Heart right ventricle (tissue), 16 donors: Measurements from ENCODE around the gene MRPL42. TPM values are rescaled to one million over a fixed set of nuclear protein-coding genes. Genes with fewer than 3 reads are reported as not detected.

ENCODE experiments used
- ATAC-seq, 8 donors: fragments of 200-7000 bp; cut with Tn5 transposase; one replicate each; pipeline ENCODE4 v1.9.1; 2020; ENCODE audit warnings: mild to moderate bottlenecking in 8 of 8, moderate library complexity in 8 of 8, moderate number of reproducible peaks in 1 of 8
- DNase-seq, 2 donors: peaks; one replicate each; pipeline ENCODE4 v3.0.0-alpha.2; 2020
- H3K27ac ChIP-seq, 10 donors: fragments of 200-600 bp; sonication (generic) in 2 of 10; one replicate each; pipeline versions ENCODE4 v1.5.0 to v1.8.0; 2020 to 2022; ENCODE audit warnings: mild to moderate bottlenecking in 3 of 10
- H3K27me3 ChIP-seq, 7 donors: fragments of 200-600 bp; one replicate each; pipeline ENCODE4 v1.8.0; 2021 to 2022; ENCODE audit warnings: mild to moderate bottlenecking in 2 of 7
- H3K36me3 ChIP-seq, 9 donors: fragments of 200-600 bp; sonication (generic) in 1 of 9; one replicate each; pipeline versions ENCODE4 v1.5.0 to v1.8.0; 2020 to 2022; ENCODE audit warnings: mild to moderate bottlenecking in 2 of 9
- H3K4me1 ChIP-seq, 9 donors: fragments of 200-600 bp; sonication (generic) in 1 of 9; one replicate each; pipeline versions ENCODE4 v1.5.0 to v1.8.0; 2020 to 2022; ENCODE audit warnings: mild to moderate bottlenecking in 4 of 9
- H3K4me3 ChIP-seq, 10 donors: fragments of 200-600 bp; sonication (generic) in 2 of 10; one replicate each; pipeline versions ENCODE4 v1.5.0 to v1.8.0; 2020 to 2022; ENCODE audit warnings: mild to moderate bottlenecking in 7 of 10, moderate library complexity in 2 of 10
- H3K9me3 ChIP-seq, 11 donors: fragments of 200-600 bp in 10 of 11; sonication (generic) in 2 of 11; one replicate each; pipeline versions ENCODE4 v1.5.0 to v1.8.0; 2013 to 2022; ENCODE audit warnings: mild to moderate bottlenecking in 2 of 11, control low read depth in 1 of 11, moderate library complexity in 1 of 11
- WGBS, 2 donors: extraction: QIAGEN DNeasy Blood & Tissue Kit; methylation state at CpG; one replicate each; pipeline ENCODE4 v1.1.7; 2013; ENCODE audit warnings: inconsistent platforms in 1 of 2; 5-methylcytosine and 5-hydroxymethylcytosine counted together
- intact Hi-C, 10 donors: fragments of 100-400 bp; cut with DNase I; formaldehyde crosslinking; loops; one replicate each; pipeline versions ENCODE4 v1.11.1 to v1.14.2; 2022
- polyA plus RNA-seq, 2 donors: library from polyadenylated mRNA; stranded (reverse); fragments of 200-250 nt; gene quantifications; one replicate each; pipeline ENCODE4 v1.2.3, GENCODE V29; 2013
- total RNA-seq, 10 donors: library from RNA; stranded (reverse); fragmentation: NEBNext Ultra II Directional in 3 of 10; extraction: Animal tissue kit (Norgen Biotek cat#: 25700) in 3 of 10; gene quantifications; one replicate each; pipeline versions ENCODE4 v1.2.1 to v1.2.4, GENCODE V29; 2021 to 2023
- TF ChIP-seq, protein P1 (sequence below), 9 donors: fragments of 200-600 bp; sonication (generic) in 2 of 9; IDR thresholded peaks; one replicate each; pipeline versions ENCODE4 v1.5.0 to v1.8.0; 2021 to 2022; ENCODE audit warnings: antibody characterized with exemption in 9 of 9, mild to moderate bottlenecking in 5 of 9, moderate library complexity in 1 of 9
- donor health status: Arrhythmogenic right ventricular cardiomyopathy.
- donor health status: ischemic (EF 13 %, LVEDD 7.1; RV severe dilation, severe dysfunction).
- donor health status: healthy with polysubstance abuse.
- donor health status: DM: no; HTN: yes; CAD: no.
- donor health status: DM: no; HTN: no; CAD: no.
- donor health status: ischemic (EF 25% LVEDD 6.9; RV normal size, moderate dysfunction).
- donor health status: ischemic (EF 25% LVEDD 5.7; RV mildly dilated, moderate dysfunction).
- donor health status: healthy.
- donor health status: DM: yes; HTN: yes; CAD: no.
- donor health status: Ischemic cardiomyopathy.
- donor health status: ischemic (EF 35%, LVEDD 5.7; RV mildly dilated, moderate dysfunction).
- donor health status: nonischemic (EF 11% LVEDD 7.7; RV severe dilation, severe dysfunction).
- donor health status: DM: yes; HTN: yes; CAD: no.
- donor health status: PGD.
- donor health status: ischemic (EF 29% LVEDD 5.4; RV normal size, mild dysfunction).
- donor health status: nonischemic (EF 23%, LVEDD 6.1; RV moderate dilation, normal function).

Gene MRPL42
- total and polyA plus RNA-seq, 12 donors = 17.4 to 59.6 (median 43.9) TPM

DNA sequence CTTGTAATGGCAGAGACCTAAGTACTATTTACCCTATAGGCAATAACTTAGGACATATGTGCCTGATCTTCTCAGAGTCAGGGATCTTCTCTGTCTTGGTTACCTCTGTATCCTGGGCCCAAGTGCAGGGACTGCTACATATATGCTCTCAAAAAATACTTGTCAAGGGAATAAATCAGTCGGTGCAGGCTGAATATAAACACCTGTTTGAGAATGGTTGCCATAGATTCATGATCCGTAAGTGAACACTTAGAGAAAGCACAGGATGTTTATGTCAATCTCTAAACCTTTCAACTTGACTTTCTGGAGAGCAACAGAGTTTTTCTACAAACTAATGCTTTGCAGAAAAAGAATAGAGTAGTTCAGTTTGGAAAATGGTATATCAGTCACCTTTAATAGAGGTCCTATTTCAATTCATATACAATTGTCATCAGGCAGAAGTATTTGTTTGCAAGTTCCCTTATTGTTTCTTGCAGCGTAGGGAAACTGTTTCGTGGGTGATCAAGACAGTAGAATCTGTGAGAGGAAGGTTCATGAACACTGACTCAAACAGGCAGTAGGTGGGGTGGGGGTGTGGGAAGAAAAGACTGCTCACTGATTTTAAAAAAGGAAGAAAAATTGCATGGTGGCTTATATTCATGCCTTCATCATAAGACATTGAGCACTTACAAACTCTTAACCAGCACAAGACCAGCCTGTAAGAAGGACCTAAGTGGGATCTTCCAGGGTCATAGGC lies 19.6 kb upstream of the MRPL42 start:
- WGBS, 2 donors = 62 to 73% methylated on average over 4 of the region's 4 CpGs
- Histone ChIP-seq H3K27ac (no peak overlapping the region), H3K9me3 (no peaks in the 10 kb centered on the region), H3K36me3 (no peaks in the 10 kb centered on the region), H3K4me3 (no peak overlapping the region), H3K27me3 (no peaks in the 10 kb centered on the region), H3K4me1 (peaks cover 0 to 6% (median 4%) of the 10 kb centered on the region in 9 donors)
- ATAC-seq (no peak), DNase-seq (no peak)
- intact Hi-C loops = no loop called here
- TF ChIP-seq, protein P1, sequence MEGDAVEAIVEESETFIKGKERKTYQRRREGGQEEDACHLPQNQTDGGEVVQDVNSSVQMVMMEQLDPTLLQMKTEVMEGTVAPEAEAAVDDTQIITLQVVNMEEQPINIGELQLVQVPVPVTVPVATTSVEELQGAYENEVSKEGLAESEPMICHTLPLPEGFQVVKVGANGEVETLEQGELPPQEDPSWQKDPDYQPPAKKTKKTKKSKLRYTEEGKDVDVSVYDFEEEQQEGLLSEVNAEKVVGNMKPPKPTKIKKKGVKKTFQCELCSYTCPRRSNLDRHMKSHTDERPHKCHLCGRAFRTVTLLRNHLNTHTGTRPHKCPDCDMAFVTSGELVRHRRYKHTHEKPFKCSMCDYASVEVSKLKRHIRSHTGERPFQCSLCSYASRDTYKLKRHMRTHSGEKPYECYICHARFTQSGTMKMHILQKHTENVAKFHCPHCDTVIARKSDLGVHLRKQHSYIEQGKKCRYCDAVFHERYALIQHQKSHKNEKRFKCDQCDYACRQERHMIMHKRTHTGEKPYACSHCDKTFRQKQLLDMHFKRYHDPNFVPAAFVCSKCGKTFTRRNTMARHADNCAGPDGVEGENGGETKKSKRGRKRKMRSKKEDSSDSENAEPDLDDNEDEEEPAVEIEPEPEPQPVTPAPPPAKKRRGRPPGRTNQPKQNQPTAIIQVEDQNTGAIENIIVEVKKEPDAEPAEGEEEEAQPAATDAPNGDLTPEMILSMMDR (IDR thresholded peaks at IDR 0.05) = no peak

DNA sequence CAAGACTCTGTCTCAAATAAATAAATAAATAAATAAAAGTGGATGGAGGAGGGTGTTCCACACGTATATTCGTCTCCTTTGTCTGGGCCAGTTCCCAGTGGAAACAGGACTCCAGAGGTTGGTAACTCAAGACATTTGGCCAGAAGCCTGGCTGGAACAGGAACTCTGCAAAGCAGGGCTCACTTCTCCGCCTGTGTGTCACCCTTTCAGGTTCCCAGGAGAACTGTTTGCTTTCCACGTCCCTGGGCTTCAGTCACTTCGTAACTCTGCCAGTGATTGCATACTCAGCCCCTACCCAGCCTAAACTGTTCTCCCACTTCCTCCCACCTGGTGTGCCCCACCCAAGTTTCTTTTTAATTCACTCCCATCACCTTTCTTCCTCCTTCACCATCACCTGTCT lies 18.5 kb upstream of the MRPL42 start:
- intact Hi-C loops = no loop called here
- Histone ChIP-seq H3K36me3 (no peaks in the 10 kb centered on the region), H3K4me3 (no peak overlapping the region), H3K9me3 (no peaks in the 10 kb centered on the region), H3K27ac (no peak overlapping the region), H3K4me1 (peaks cover 0 to 4% (median 0%) of the 10 kb centered on the region in 9 donors), H3K27me3 (no peaks in the 10 kb centered on the region)
- WGBS, 2 donors = 57 to 59% methylated on average over 5 of the region's 5 CpGs
- DNase-seq = no peak
- TF ChIP-seq, protein P1 (IDR thresholded peaks at IDR 0.05) = no peak
- peak in 3 of 8 donors; percentile 33 to 50 (median 42) for ATAC-seq

DNA sequence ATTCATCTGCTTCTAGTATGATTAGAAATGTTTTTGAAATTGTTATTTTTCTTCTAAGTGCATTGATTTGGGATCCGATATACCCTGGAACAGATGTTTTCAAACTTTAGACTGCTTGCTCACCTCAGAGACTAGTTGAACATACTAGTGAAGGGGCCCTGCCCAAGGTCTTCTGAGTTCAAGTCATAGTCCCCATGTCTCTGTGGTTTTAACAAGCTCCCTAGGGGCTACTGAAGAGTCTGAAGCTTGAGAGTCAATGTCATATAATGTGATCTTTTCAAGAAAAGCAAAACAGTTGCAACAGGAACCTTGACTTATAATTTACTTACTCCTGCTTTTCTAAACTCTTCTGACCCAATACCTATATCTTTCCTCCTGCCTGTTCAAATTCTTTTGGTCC lies 18.0 kb upstream of the MRPL42 start:
- DNase-seq (no peak), ATAC-seq (no peak)
- TF ChIP-seq, protein P1 (IDR thresholded peaks at IDR 0.05) = no peak
- WGBS, 2 donors = 83 to 97% methylated on average over 1 of the region's 1 CpG
- Histone ChIP-seq H3K9me3 (no peaks in the 10 kb centered on the region), H3K27me3 (peaks cover 0 to 3% (median 0%) of the 10 kb centered on the region in 7 donors), H3K36me3 (no peaks in the 10 kb centered on the region), H3K27ac (no peak overlapping the region), H3K4me1 (peaks cover 0 to 4% (median 0%) of the 10 kb centered on the region in 9 donors), H3K4me3 (no peak overlapping the region)
- intact Hi-C loops = no loop called here

DNA sequence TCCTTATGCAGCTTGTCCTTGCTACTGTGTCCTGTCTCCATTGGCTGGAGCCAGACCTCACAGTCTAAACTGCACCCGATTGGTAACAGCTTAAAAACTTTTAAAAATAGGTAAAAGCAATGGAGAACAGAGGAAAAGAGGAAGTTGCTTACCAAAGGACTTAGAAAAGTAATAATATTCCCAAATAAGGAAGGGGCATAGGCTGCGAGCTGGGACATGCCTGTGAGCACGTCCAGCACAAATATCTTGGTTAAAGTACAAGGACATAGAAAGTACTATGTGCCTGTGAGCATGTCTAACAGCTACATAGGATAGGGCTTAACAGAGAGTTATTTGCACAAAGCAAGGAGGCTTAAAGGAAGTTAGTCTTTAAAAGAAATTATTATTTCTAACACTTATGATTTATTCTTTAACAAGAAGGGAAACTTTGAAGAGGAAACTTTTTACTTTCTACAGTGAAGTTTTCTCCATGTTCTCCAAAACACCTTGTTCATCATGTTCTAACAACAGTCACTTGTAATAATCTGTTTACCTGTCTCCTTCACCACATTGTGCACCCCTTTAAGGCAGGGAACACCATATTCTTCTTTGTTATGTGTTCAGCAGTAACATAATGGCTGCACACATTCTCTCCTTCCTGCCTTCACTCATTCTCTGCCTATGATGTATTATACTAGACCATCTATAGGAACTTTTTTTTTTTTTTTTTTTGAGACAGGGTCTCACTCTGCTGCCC lies 15.7 kb upstream of the MRPL42 start:
- Histone ChIP-seq H3K4me1 (peaks cover 0 to 4% (median 0%) of the 10 kb centered on the region in 9 donors), H3K9me3 (no peaks in the 10 kb centered on the region), H3K27me3 (peaks cover 0 to 5% (median 0%) of the 10 kb centered on the region in 7 donors), H3K27ac (no peak overlapping the region), H3K36me3 (no peaks in the 10 kb centered on the region), H3K4me3 (no peak overlapping the region)
- intact Hi-C loops = no loop called here
- DNase-seq = no peak
- TF ChIP-seq, protein P1 (IDR thresholded peaks at IDR 0.05) = no peak
- no peak for ATAC-seq
- 71 to 86% methylated on average over 3 of the region's 3 CpGs for WGBS, 2 donors
